ENCODE results near the gene PELI2.

The PELI2 gene

DNA sequence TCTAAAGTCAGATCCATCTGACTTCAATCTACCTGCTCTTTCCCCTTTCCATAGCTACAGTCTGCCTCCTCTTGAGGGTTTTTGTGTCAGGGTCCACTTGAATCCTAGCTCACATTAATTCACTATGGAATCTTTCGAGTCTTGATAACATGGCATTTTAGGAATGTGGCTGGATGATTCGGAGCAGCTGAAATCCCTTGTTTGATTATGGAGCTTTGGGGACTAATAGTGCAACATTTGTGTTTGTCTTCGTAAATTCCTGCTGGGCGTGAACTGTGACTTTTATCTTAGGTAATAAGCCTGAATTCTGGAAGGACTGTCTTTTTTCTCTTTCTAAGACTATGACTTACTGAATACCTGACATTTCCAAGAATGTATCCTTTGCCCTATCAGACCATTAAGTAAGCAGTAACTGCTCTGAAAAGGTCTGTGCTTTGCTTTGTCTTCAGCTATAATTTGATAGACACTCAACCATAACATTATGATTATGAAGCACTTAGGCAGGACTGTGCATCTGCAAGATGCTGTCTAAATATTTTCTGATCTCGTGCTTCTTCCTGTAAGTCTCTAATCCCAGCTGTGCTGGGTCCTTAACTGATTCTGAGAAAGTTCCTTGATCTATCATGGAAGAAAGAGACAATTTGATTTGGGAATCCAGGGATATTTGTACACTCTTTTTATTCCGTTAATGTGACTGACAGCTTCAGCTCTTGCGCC lies 19.0 kb upstream of the PELI2 start:
- H3K4me3 ChIP-seq (ENCODE audit: low read length in 2 of 2): no peak overlapping the region
- DNase-seq (ENCODE audit: low spot score): no peak
- no CpG with 5 or more reads among the region's 7 CpGs for WGBS, 2 donors (ENCODE audit: extremely low coverage in 2 of 2, insufficient read length in 2 of 2, insufficient replicate concordance in 1 of 2)

DNA sequence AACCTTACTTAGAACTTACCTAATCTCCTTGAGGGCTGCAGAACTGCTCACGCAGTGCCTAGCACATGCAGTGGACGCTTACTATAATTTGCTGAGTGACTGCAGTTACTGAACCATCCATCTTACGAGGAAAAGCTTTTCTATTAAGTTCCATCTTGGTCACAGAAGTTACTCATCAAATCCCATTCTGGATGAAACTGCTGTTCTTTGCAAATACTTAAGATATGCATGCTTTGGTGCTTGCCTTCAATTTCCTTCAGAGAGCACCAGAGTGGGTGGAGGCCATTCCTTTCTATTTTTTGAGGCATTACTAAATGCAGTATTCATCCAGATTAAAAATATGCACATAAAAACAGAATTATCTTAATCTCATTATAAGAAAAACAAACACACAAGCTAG lies 17.7 kb upstream of the PELI2 start:
- WGBS, 2 donors (ENCODE audit: extremely low coverage in 2 of 2, insufficient read length in 2 of 2, insufficient replicate concordance in 1 of 2): no CpG with 5 or more reads among the region's 3 CpGs
- H2AK5ac ChIP-seq (ENCODE audit: low read depth, low read length): no peak overlapping the region

More for the DNA sequence above, 19.0 kb upstream of the PELI2 start:
- no peak overlapping the region for H2BK15ac ChIP-seq (ENCODE audit: low read length)
- no peak overlapping the region for H3K9ac ChIP-seq (ENCODE audit: low read depth, low read length, poor library complexity)
- no peak overlapping the region for H4K8ac ChIP-seq (ENCODE audit: low read depth, low read length)
- H3K27me3 ChIP-seq (ENCODE audit: control insufficient read depth in 3 of 3, insufficient read depth in 3 of 3, low read depth in 1 of 3, low read length in 3 of 3): no peaks in the 10 kb centered on the region
- H2AK5ac ChIP-seq (ENCODE audit: low read depth, low read length): no peak overlapping the region
- no peak overlapping the region for H4K91ac ChIP-seq (ENCODE audit: low read depth, low read length, poor library complexity)
- no peak overlapping the region for H3K27ac ChIP-seq (replicated peaks; ENCODE audit: low read length)
- peaks cover 5 to 11% of the 10 kb centered on the region in 2 donors for H3K4me1 ChIP-seq (ENCODE audit: control insufficient read depth in 2 of 2, insufficient read depth in 1 of 2, low read depth in 1 of 2, low read length in 2 of 2)
- no peaks in the 10 kb centered on the region for H3K79me1 ChIP-seq (ENCODE audit: low read depth, low read length)
- H2AFZ ChIP-seq (ENCODE audit: low read length): peak overlapping the region; percentile 15
- no peak overlapping the region for H3K4me2 ChIP-seq (ENCODE audit: insufficient read depth, low read length, poor library complexity, severe bottlenecking)
- H3K23ac ChIP-seq (ENCODE audit: low read depth, low read length, poor library complexity): no peak overlapping the region
- no peak overlapping the region for H3K18ac ChIP-seq (ENCODE audit: low read length)
- no peak overlapping the region for H2BK5ac ChIP-seq (ENCODE audit: low read length)
- H3K4ac ChIP-seq (ENCODE audit: low read length): no peak overlapping the region
- H3K14ac ChIP-seq (ENCODE audit: low read length): no peak overlapping the region
- H2BK120ac ChIP-seq (ENCODE audit: low read depth, low read length): no peak overlapping the region
- H3K36me3 ChIP-seq (replicated peaks in 1 of 2; ENCODE audit: control insufficient read depth in 2 of 2, insufficient read depth in 2 of 2, low read length in 2 of 2): no peaks in the 10 kb centered on the region
- no peak overlapping the region for H2BK12ac ChIP-seq (ENCODE audit: low read length)
- H3K9me3 ChIP-seq (replicated peaks in 1 of 2; ENCODE audit: control insufficient read depth in 2 of 2, insufficient read depth in 1 of 2, low read depth in 1 of 2, low read length in 2 of 2): no peaks in the 10 kb centered on the region

DNA sequence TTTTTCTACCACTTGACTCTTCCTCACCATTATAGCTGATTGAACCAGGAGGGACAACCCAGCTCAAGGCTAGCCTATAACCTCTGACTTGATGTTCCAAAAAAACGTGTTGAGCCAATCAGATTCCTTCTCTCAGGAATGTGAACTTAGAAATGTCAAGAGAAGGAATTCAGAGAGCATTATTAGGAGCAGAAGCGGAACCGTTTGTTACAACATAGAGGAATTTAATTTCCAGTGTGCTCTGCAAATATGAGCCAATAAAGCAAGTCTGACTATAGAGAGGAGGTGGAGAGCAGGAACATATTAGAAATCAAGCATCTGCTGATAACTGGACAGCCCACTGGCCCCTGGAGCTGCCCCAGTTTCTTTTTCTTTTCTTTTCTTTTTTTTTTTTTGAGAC lies 15.3 kb upstream of the PELI2 start:
- Histone ChIP-seq H3K4me2 (ENCODE audit: insufficient read depth, low read length, poor library complexity, severe bottlenecking) (no peak overlapping the region), H4K91ac (ENCODE audit: low read depth, low read length, poor library complexity) (no peak overlapping the region), H3K36me3 (replicated peaks in 1 of 2; ENCODE audit: control insufficient read depth in 2 of 2, insufficient read depth in 2 of 2, low read length in 2 of 2) (no peaks in the 10 kb centered on the region), H3K18ac (ENCODE audit: low read length) (no peak overlapping the region), H3K4me1 (ENCODE audit: control insufficient read depth in 2 of 2, insufficient read depth in 1 of 2, low read depth in 1 of 2, low read length in 2 of 2) (peaks cover 6 to 11% of the 10 kb centered on the region in 2 donors), H4K8ac (ENCODE audit: low read depth, low read length) (no peak overlapping the region), H3K9me3 (replicated peaks in 1 of 2; ENCODE audit: control insufficient read depth in 2 of 2, insufficient read depth in 1 of 2, low read depth in 1 of 2, low read length in 2 of 2) (no peaks in the 10 kb centered on the region), H3K27ac (replicated peaks; ENCODE audit: low read length) (no peak overlapping the region), H3K4me3 (ENCODE audit: low read length in 2 of 2) (no peak overlapping the region), H2AK5ac (ENCODE audit: low read depth, low read length) (no peak overlapping the region), H3K9ac (ENCODE audit: low read depth, low read length, poor library complexity) (no peak overlapping the region), H3K4ac (ENCODE audit: low read length) (no peak overlapping the region), H2BK15ac (ENCODE audit: low read length) (no peak overlapping the region), H2BK12ac (ENCODE audit: low read length) (no peak overlapping the region), H2BK120ac (ENCODE audit: low read depth, low read length) (no peak overlapping the region), H2BK5ac (ENCODE audit: low read length) (no peak overlapping the region), H3K27me3 (ENCODE audit: control insufficient read depth in 3 of 3, insufficient read depth in 3 of 3, low read depth in 1 of 3, low read length in 3 of 3) (no peaks in the 10 kb centered on the region), H2AFZ (ENCODE audit: low read length) (no peak overlapping the region), H3K14ac (ENCODE audit: low read length) (no peak overlapping the region), H3K79me1 (ENCODE audit: low read depth, low read length) (no peaks in the 10 kb centered on the region), H3K23ac (ENCODE audit: low read depth, low read length, poor library complexity) (no peak overlapping the region)
- no peak for DNase-seq (ENCODE audit: low spot score)
- no CpG with 5 or more reads among the region's 3 CpGs for WGBS, 2 donors (ENCODE audit: extremely low coverage in 2 of 2, insufficient read length in 2 of 2, insufficient replicate concordance in 1 of 2)

More for the DNA sequence above, 17.7 kb upstream of the PELI2 start:
- H3K9ac ChIP-seq (ENCODE audit: low read depth, low read length, poor library complexity): no peak overlapping the region
- H3K79me1 ChIP-seq (ENCODE audit: low read depth, low read length): no peaks in the 10 kb centered on the region
- no peak overlapping the region for H3K4me3 ChIP-seq (ENCODE audit: low read length in 2 of 2)
- no peak overlapping the region for H3K14ac ChIP-seq (ENCODE audit: low read length)
- no peaks in the 10 kb centered on the region for H3K27me3 ChIP-seq (ENCODE audit: control insufficient read depth in 3 of 3, insufficient read depth in 3 of 3, low read depth in 1 of 3, low read length in 3 of 3)
- H3K4me1 ChIP-seq (ENCODE audit: control insufficient read depth in 2 of 2, insufficient read depth in 1 of 2, low read depth in 1 of 2, low read length in 2 of 2): peaks cover 5 to 11% of the 10 kb centered on the region in 2 donors
- no peak overlapping the region for H3K23ac ChIP-seq (ENCODE audit: low read depth, low read length, poor library complexity)
- no peak overlapping the region for H3K18ac ChIP-seq (ENCODE audit: low read length)
- H4K91ac ChIP-seq (ENCODE audit: low read depth, low read length, poor library complexity): no peak overlapping the region
- H3K36me3 ChIP-seq (replicated peaks in 1 of 2; ENCODE audit: control insufficient read depth in 2 of 2, insufficient read depth in 2 of 2, low read length in 2 of 2): no peaks in the 10 kb centered on the region
- H4K8ac ChIP-seq (ENCODE audit: low read depth, low read length): no peak overlapping the region
- no peak overlapping the region for H3K4me2 ChIP-seq (ENCODE audit: insufficient read depth, low read length, poor library complexity, severe bottlenecking)
- H3K9me3 ChIP-seq (replicated peaks in 1 of 2; ENCODE audit: control insufficient read depth in 2 of 2, insufficient read depth in 1 of 2, low read depth in 1 of 2, low read length in 2 of 2): no peaks in the 10 kb centered on the region
- no peak overlapping the region for H2BK12ac ChIP-seq (ENCODE audit: low read length)
- no peak overlapping the region for H3K4ac ChIP-seq (ENCODE audit: low read length)
- H3K27ac ChIP-seq (replicated peaks; ENCODE audit: low read length): no peak overlapping the region
- no peak overlapping the region for H2AFZ ChIP-seq (ENCODE audit: low read length)
- H2BK15ac ChIP-seq (ENCODE audit: low read length): no peak overlapping the region
- no peak for DNase-seq (ENCODE audit: low spot score)
- H2BK120ac ChIP-seq (ENCODE audit: low read depth, low read length): no peak overlapping the region
- H2BK5ac ChIP-seq (ENCODE audit: low read length): no peak overlapping the region

DNA sequence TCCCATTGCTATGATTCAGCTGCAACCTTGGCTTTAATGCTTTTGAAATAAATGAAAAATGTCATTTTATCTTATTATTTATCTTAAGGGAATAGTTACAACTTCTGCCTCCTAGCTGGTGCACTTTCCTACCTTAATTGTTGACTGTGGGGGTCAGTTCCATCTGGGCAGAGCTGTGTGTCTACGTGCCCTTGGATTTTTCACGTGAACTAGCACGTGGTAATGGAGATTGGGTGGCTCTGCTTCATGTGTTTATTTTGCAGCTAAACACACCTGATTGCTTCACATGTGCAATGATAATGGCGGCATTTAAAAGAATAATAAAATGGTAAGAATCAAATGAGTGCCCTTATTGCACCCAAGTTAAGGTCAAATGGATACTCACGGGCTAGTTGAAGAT lies 10.6 kb upstream of the PELI2 start:
- no peak overlapping the region for H2BK15ac ChIP-seq (ENCODE audit: low read length)
- H3K9me3 ChIP-seq (replicated peaks in 1 of 2; ENCODE audit: control insufficient read depth in 2 of 2, insufficient read depth in 1 of 2, low read depth in 1 of 2, low read length in 2 of 2): no peaks in the 10 kb centered on the region
- no CpG with 5 or more reads among the region's 5 CpGs for WGBS, 2 donors (ENCODE audit: extremely low coverage in 2 of 2, insufficient read length in 2 of 2, insufficient replicate concordance in 1 of 2)
- no peak overlapping the region for H3K4me2 ChIP-seq (ENCODE audit: insufficient read depth, low read length, poor library complexity, severe bottlenecking)
- H3K27ac ChIP-seq (replicated peaks; ENCODE audit: low read length): no peak overlapping the region
- no peak overlapping the region for H2AFZ ChIP-seq (ENCODE audit: low read length)
- no peak overlapping the region for H2BK120ac ChIP-seq (ENCODE audit: low read depth, low read length)
- H4K91ac ChIP-seq (ENCODE audit: low read depth, low read length, poor library complexity): no peak overlapping the region
- H3K4me3 ChIP-seq (ENCODE audit: low read length in 2 of 2): no peak overlapping the region
- H2AK5ac ChIP-seq (ENCODE audit: low read depth, low read length): no peak overlapping the region
- no peak overlapping the region for H3K23ac ChIP-seq (ENCODE audit: low read depth, low read length, poor library complexity)
- no peak overlapping the region for H2BK12ac ChIP-seq (ENCODE audit: low read length)
- no peaks in the 10 kb centered on the region for H3K27me3 ChIP-seq (ENCODE audit: control insufficient read depth in 3 of 3, insufficient read depth in 3 of 3, low read depth in 1 of 3, low read length in 3 of 3)
- H3K14ac ChIP-seq (ENCODE audit: low read length): no peak overlapping the region
- H3K9ac ChIP-seq (ENCODE audit: low read depth, low read length, poor library complexity): no peak overlapping the region
- DNase-seq (ENCODE audit: low spot score): no peak
- no peak overlapping the region for H2BK5ac ChIP-seq (ENCODE audit: low read length)
- no peaks in the 10 kb centered on the region for H3K36me3 ChIP-seq (replicated peaks in 1 of 2; ENCODE audit: control insufficient read depth in 2 of 2, insufficient read depth in 2 of 2, low read length in 2 of 2)
- H3K4me1 ChIP-seq (ENCODE audit: control insufficient read depth in 2 of 2, insufficient read depth in 1 of 2, low read depth in 1 of 2, low read length in 2 of 2): peaks cover 0 to 3% of the 10 kb centered on the region in 2 donors
- H3K18ac ChIP-seq (ENCODE audit: low read length): no peak overlapping the region
- no peaks in the 10 kb centered on the region for H3K79me1 ChIP-seq (ENCODE audit: low read depth, low read length)
- H3K4ac ChIP-seq (ENCODE audit: low read length): no peak overlapping the region
- H4K8ac ChIP-seq (ENCODE audit: low read depth, low read length): no peak overlapping the region
